K562 (cell line): ENCODE measurements around the gene CSKMT. TPM values are rescaled to one million over a fixed set of nuclear protein-coding genes. Genes with fewer than 3 reads are reported as not detected.

Experiments
- ATAC-seq: fragments of 200-7000 bp; cut with Tn5 transposase; 3 replicates; pipeline ENCODE4 v1.9.1; 2020; ENCODE audit warnings: moderate library complexity
- BruUV-seq: library from RNA; stranded (reverse); fragments of 400-500 nt; replicated peaks from 2 replicates; lab custom pipeline; 2021; lab: Mats Ljungman, UMichigan
- CTCF ChIA-PET: fragments of 300-600 bp; formaldehyde crosslinking; extraction: SDS; loops from one replicate; lab custom pipeline; 2021; ENCODE audit warnings: low intra/inter-chr PET ratio; lab: Yijun Ruan, JAX
- POLR2A ChIA-PET: fragments of 300-600, 350-650 bp; sonication (Branson Sonifier 250); formaldehyde crosslinking; extraction: SDS; loops from one replicate; lab custom pipeline; 2021; ENCODE audit warnings: antibody characterized with exemption, inconsistent platforms; lab: Yijun Ruan, JAX
- DNase-seq, 4 experiments: peaks; one replicate each; pipeline versions ENCODE4 v3.0.0 to v3.0.0-alpha.2; 2011 to 2018; ENCODE audit warnings: low spot score in 3 of 4, mixed read lengths in 3 of 4; ENCODE audit errors: extremely low read depth in 1 of 4
- FAIRE-seq: peaks from 2 replicates; lab custom pipeline; 2011; peaks lifted over from hg19 to GRCh38; lab: Jason Lieb, UNC
- H2AFZ ChIP-seq: 2 replicates; pipeline ENCODE4 v1.6.0; 2011; ENCODE audit warnings: low read depth, low read length, control low read depth, inconsistent platforms
- H3K27ac ChIP-seq: fragments of 200-600 bp; 3 replicates; pipeline ENCODE4 v1.8.0; 2011; ENCODE audit warnings: low read depth, mild to moderate bottlenecking, control low read depth, inconsistent platforms, low read length, moderate library complexity, mixed read lengths; ENCODE audit errors: extremely low read depth
- H3K27me3 ChIP-seq, 2 experiments: fragments of 300-600 bp in 1 of 2; 2 replicates in 1 of 2; 3 replicates in 1 of 2; pipeline versions ENCODE4 v1.6.0 to v1.8.0; 2011; ENCODE audit warnings: inconsistent platforms in 2 of 2, low read length in 2 of 2, mild to moderate bottlenecking in 1 of 2, mixed read lengths in 1 of 2, moderate library complexity in 1 of 2; ENCODE audit not compliant: control insufficient read depth in 2 of 2, insufficient read depth in 2 of 2
- H3K36me3 ChIP-seq: fragments of 300-600 bp; 3 replicates; pipeline ENCODE4 v1.8.0; 2011; ENCODE audit warnings: mild to moderate bottlenecking, low read length, inconsistent platforms; ENCODE audit not compliant: control insufficient read depth, insufficient read depth
- H3K4me1 ChIP-seq, 2 experiments: fragments of 200-600 bp in 1 of 2; replicated peaks in 1 of 2; 2 replicates in 1 of 2; 3 replicates in 1 of 2; pipeline versions ENCODE4 v1.5.1 to v1.8.0; 2011; ENCODE audit warnings: inconsistent platforms in 2 of 2, low read length in 2 of 2, mild to moderate bottlenecking in 1 of 2, mixed read lengths in 1 of 2, moderate library complexity in 1 of 2; ENCODE audit not compliant: control insufficient read depth in 2 of 2, insufficient read depth in 2 of 2
- H3K4me2 ChIP-seq: 2 replicates; pipeline ENCODE4 v1.6.1; 2011; ENCODE audit warnings: low read length, control low read depth, inconsistent platforms, mixed read lengths; ENCODE audit not compliant: insufficient read depth
- H3K4me3 ChIP-seq: fragments of 200-600 bp; sonication (generic), shearing (Covaris generic); 2 replicates; pipeline ENCODE4 v1.5.1; 2016; ENCODE audit warnings: control low read depth, inconsistent platforms
- H3K79me2 ChIP-seq: fragments of 200-600 bp; 3 replicates; pipeline ENCODE4 v1.8.0; 2011; ENCODE audit warnings: low read length, inconsistent platforms; ENCODE audit not compliant: control insufficient read depth, insufficient read depth
- H3K9ac ChIP-seq, 2 experiments: 2 replicates each; pipeline versions ENCODE4 v1.6.0 to v1.6.1; 2011; ENCODE audit warnings: low read depth in 2 of 2, low read length in 2 of 2, control low read depth in 1 of 2, inconsistent platforms in 1 of 2, mild to moderate bottlenecking in 1 of 2, mixed read lengths in 1 of 2; ENCODE audit not compliant: insufficient read depth in 1 of 2
- H3K9me1 ChIP-seq: one replicate; pipeline ENCODE4 v1.6.0; 2011; ENCODE audit warnings: inconsistent platforms, mild to moderate bottlenecking, low read length, moderate library complexity; ENCODE audit not compliant: control insufficient read depth, insufficient read depth
- H3K9me3 ChIP-seq: replicated peaks from 2 replicates; pipeline ENCODE4 v1.5.1; 2011; ENCODE audit warnings: low read depth, low read length, inconsistent platforms; ENCODE audit not compliant: control insufficient read depth, insufficient read depth
- H4K20me1 ChIP-seq: replicated peaks from 2 replicates; pipeline ENCODE4 v1.6.1; 2011; ENCODE audit warnings: low read length, inconsistent platforms, mixed read lengths; ENCODE audit not compliant: control insufficient read depth, insufficient read depth
- CCNT2 ChIP-seq: IDR thresholded peaks from 2 replicates; pipeline ENCODE4 v1.6.1; 2011; ENCODE audit warnings: borderline replicate concordance, low read depth, mild to moderate bottlenecking, moderate library complexity, mixed read lengths, low read length; ENCODE audit not compliant: insufficient read length; ENCODE audit errors: extremely low read depth
- CHD4 ChIP-seq: fragments of 200-600 bp; sonication (generic); IDR thresholded peaks from 3 replicates; pipeline ENCODE4 v1.6.1; 2012; ENCODE audit warnings: low read depth, mild to moderate bottlenecking, mixed read lengths, low read length, inconsistent platforms; ENCODE audit not compliant: insufficient read depth, insufficient replicate concordance, poor library complexity, severe bottlenecking
- COPS2 ChIP-seq: fragments of 450-650 bp; conservative IDR thresholded peaks from 2 replicates; pipeline ENCODE4 v1.6.1; 2016; ENCODE audit warnings: mild to moderate bottlenecking, moderate library complexity
- CSDE1 ChIP-seq, 2 experiments: fragments of 450-650 bp; IDR thresholded peaks; 2 replicates each; pipeline ENCODE4 v1.6.1; 2016; ENCODE audit warnings: mild to moderate bottlenecking in 1 of 2
- TBL1XR1 ChIP-seq, 2 experiments: IDR thresholded peaks; 2 replicates each; pipeline ENCODE4 v1.6.1; 2012; ENCODE audit warnings: improper control_type of control experiment in 2 of 2, low read length in 2 of 2, mild to moderate bottlenecking in 1 of 2
- TCF7 ChIP-seq: sonication (generic); IDR thresholded peaks from 2 replicates; pipeline ENCODE4 v1.6.1; 2016; ENCODE audit warnings: antibody characterized with exemption, borderline replicate concordance
- WGBS: fragments of 100-300 bp; shearing (Covaris generic); methylation state at CpG from one replicate; pipeline ENCODE4 v1.1.6; 2016; ENCODE audit warnings: low coverage, mixed read lengths; ENCODE audit not compliant: insufficient coverage; ENCODE audit errors: missing lambda C conversion rate; 5-methylcytosine and 5-hydroxymethylcytosine counted together
- in situ Hi-C: fragments of 300-500 bp; cut with MboI; formaldehyde crosslinking; loops from 4 replicates; pipeline ENCODE4 v1.15.0; 2018; ENCODE audit warnings: inconsistent platforms, mixed read lengths
- intact Hi-C: fragments of 100-400 bp; cut with micrococcal nuclease; formaldehyde crosslinking; loops from 2 replicates; pipeline ENCODE4 v1.14.2; 2022
- polyA plus RNA-seq, 8 experiments: library from polyadenylated mRNA; depleted of rRNA in 4 of 8; stranded (reverse) in 5 of 8; unstranded in 3 of 8; fragments of >200 nt; fragmentation: Nextera tagmentation in 2 of 8; fragmentation: Illumina TruSeq in 1 of 8; extraction: Ambion mirVana in 2 of 8; extraction: Trizol in 1 of 8; gene quantifications; 2 replicates each; pipeline versions ENCODE4 v1.2.1 to v1.2.3, GENCODE V29; 2011 to 2014; ENCODE audit warnings: inconsistent platforms in 1 of 8, missing spikeins in 1 of 8
- total RNA-seq, 7 experiments: library from RNA; depleted of rRNA in 6 of 7; stranded (reverse); fragments of >200 nt in 6 of 7; fragmentation: Illumina TruSeq in 2 of 7; extraction: Trizol in 2 of 7; gene quantifications; 2 replicates each; pipeline versions ENCODE4 v1.2.1 to v1.2.3, GENCODE V29; 2011 to 2021; ENCODE audit warnings: low replicate concordance in 1 of 7
- TF ChIP-seq, protein P1 (sequence below): fragments of 250-450 bp; sonication (Bioruptor Pico); IDR thresholded peaks from 2 replicates; pipeline ENCODE4 v1.4.0; 2020
- TF ChIP-seq, protein P2 (sequence below): fragments of 450-650 bp; formaldehyde crosslinking; IDR thresholded peaks from 2 replicates; pipeline ENCODE4 v1.4.0; 2022; ENCODE audit warnings: mild to moderate bottlenecking, moderate library complexity

Gene CSKMT
- total and polyA plus RNA-seq, 9 of the 15 experiments (the other 6 are each of a cell fraction or from before 2014, with no cell fraction given), result 10.3 to 108 (median 27.2) TPM

DNA sequence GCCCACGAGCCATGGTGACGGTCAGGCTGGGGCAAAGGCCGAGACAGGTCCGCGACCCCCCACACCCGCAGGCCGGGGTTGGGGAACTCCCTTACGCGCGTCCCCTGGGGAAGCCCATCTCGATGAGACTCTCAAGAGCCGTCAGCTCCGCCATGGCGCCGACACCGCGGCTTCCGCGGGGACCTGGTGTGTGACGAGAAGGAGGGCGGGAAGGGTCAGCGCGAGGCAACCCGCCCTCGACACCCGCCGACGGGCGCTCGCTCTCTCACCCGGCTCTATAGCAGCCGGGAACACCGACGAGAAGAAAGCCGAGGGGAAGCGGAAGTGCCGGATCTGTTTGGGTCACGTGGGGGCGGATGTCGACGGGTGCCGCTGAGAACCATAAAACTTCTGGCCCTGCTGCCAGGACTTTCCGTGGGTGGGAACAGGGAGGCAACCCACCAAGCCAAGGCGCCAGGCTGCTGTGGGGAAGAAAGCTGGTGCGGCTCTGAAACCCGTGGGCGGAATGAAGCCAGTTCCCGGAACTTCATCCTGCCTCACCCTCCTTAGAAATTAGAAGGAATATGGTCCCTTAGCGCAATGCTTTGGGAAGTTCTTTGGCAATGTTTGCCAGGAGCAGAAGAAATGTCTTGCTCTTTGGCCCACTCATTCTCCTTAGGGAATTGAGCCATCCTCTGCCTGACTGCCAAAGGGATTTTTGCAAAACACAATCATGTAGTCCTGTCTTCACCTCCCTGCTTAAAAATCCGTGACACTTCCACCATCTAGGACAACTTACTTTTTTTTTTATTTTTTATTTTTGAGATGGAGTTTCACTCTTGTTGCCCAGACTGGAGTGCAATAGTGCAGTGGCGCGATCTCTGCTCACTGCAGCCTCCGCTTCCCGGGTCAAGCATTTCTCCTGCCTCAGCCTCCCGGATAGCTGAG lies 13.9 kb downstream of the CSKMT start, which contains the start of gene UBXN1:
Gene UBXN1, minus strand, starts transcription at position 304 of the 927 bp plus-strand sequence. Its CDS starts 150 bp downstream, at position 154.
- Histone ChIP-seq H3K4me2 (peak within 1 kb of the TSS; percentile 83), H2AFZ (peak within 1 kb of the TSS; percentile 99), H3K4me1 (peaks cover 25 to 43% of the 10 kb centered on the region in 2 experiments; a peak in 4 of 5 replicates), H3K9ac (peak within 1 kb of the TSS; percentile 85 to 99), H3K9me3 (no peaks in the 10 kb centered on the region), H3K9me1 (no peaks in the 10 kb centered on the region), H4K20me1 (no peaks in the 10 kb centered on the region), H3K36me3 (peaks cover 37% of the 10 kb centered on the region), H3K27ac (peak within 1 kb of the TSS; percentile 80), H3K79me2 (peaks cover 39% of the 10 kb centered on the region), H3K27me3 (no peaks in the 10 kb centered on the region), H3K4me3 (peak within 1 kb of the TSS; percentile 81)
- ChIA-PET POLR2A (interaction anchor here (0.6 to 2.9 kb wide), 9 partner anchors 11 to 162 kb away, joined by 3 to 27 read pairs (median 3); partner anchors contain the start of genes BSCL2, C11orf98, CSKMT and EEF1G), CTCF (no interaction called here)
- WGBS, result 7% methylated on average over 55 of the region's 55 CpGs
- ATAC-seq, result peak; percentile 85
- peak; percentile 82 for FAIRE-seq
- BruUV-seq, result TSS peak; percentile 54
- in situ Hi-C loops, result no loop called here
- intact Hi-C loops, result no loop called here
- DNase-seq, result peak; percentile 86 to 94 (median 88)
- TF ChIP-seq COPS2 (no peak), TBL1XR1 (IDR thresholded peaks at IDR 0.05; ENCODE audit: low read length in 2 of 2) (0 out of 4 replicates have a peak, but pooled peaks of 1 of the 2 experiments have one; percentile 30), CCNT2 (peak; percentile 22), TCF7 (peak; percentile 51; the same call in 1 of the 2 replicates), CSDE1 (IDR thresholded peaks at IDR 0.05) (0 out of 4 replicates have a peak, but pooled peaks of 1 of the 2 experiments have one; percentile 11), CHD4 (no peak)
- TF ChIP-seq, protein P1, sequence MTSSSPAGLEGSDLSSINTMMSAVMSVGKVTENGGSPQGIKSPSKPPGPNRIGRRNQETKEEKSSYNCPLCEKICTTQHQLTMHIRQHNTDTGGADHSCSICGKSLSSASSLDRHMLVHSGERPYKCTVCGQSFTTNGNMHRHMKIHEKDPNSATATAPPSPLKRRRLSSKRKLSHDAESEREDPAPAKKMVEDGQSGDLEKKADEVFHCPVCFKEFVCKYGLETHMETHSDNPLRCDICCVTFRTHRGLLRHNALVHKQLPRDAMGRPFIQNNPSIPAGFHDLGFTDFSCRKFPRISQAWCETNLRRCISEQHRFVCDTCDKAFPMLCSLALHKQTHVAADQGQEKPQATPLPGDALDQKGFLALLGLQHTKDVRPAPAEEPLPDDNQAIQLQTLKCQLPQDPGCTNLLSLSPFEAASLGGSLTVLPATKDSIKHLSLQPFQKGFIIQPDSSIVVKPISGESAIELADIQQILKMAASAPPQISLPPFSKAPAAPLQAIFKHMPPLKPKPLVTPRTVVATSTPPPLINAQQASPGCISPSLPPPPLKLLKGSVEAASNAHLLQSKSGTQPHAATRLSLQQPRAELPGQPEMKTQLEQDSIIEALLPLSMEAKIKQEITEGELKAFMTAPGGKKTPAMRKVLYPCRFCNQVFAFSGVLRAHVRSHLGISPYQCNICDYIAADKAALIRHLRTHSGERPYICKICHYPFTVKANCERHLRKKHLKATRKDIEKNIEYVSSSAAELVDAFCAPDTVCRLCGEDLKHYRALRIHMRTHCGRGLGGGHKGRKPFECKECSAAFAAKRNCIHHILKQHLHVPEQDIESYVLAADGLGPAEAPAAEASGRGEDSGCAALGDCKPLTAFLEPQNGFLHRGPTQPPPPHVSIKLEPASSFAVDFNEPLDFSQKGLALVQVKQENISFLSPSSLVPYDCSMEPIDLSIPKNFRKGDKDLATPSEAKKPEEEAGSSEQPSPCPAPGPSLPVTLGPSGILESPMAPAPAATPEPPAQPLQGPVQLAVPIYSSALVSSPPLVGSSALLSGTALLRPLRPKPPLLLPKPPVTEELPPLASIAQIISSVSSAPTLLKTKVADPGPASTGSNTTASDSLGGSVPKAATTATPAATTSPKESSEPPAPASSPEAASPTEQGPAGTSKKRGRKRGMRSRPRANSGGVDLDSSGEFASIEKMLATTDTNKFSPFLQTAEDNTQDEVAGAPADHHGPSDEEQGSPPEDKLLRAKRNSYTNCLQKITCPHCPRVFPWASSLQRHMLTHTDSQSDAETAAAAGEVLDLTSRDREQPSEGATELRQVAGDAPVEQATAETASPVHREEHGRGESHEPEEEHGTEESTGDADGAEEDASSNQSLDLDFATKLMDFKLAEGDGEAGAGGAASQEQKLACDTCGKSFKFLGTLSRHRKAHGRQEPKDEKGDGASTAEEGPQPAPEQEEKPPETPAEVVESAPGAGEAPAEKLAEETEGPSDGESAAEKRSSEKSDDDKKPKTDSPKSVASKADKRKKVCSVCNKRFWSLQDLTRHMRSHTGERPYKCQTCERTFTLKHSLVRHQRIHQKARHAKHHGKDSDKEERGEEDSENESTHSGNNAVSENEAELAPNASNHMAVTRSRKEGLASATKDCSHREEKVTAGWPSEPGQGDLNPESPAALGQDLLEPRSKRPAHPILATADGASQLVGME (CRISPR knock-in tag), result no peak
- TF ChIP-seq, protein P2, sequence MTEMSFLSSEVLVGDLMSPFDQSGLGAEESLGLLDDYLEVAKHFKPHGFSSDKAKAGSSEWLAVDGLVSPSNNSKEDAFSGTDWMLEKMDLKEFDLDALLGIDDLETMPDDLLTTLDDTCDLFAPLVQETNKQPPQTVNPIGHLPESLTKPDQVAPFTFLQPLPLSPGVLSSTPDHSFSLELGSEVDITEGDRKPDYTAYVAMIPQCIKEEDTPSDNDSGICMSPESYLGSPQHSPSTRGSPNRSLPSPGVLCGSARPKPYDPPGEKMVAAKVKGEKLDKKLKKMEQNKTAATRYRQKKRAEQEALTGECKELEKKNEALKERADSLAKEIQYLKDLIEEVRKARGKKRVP, result no peak
